Uterus (tissue), 4 donors: ENCODE data around the gene SLC25A21. TPM values are rescaled to one million over a fixed set of nuclear protein-coding genes. Genes with fewer than 3 reads are reported as not detected.

ENCODE experiments used
- DNase-seq, 2 donors: peaks; one replicate each; pipeline ENCODE4 v3.0.0-alpha.2; 2019 to 2020
- H3K27ac ChIP-seq, 2 donors: fragments of 200-600 bp; sonication (generic); 1 replicate in 1 of 2; 2 replicates in 1 of 2; pipeline ENCODE4 v1.5.1; 2016 to 2018
- H3K27me3 ChIP-seq, 2 donors: fragments of 200-600 bp; sonication (generic); one replicate each; pipeline ENCODE4 v1.5.1; 2018 to 2019; ENCODE audit warnings: control low read depth in 1 of 2
- H3K36me3 ChIP-seq, 2 donors: fragments of 200-600 bp; sonication (generic); one replicate each; pipeline ENCODE4 v1.5.1; 2019; ENCODE audit warnings: control low read depth in 1 of 2
- H3K4me1 ChIP-seq, 2 donors: fragments of 200-600 bp; sonication (generic); one replicate each; pipeline ENCODE4 v1.5.1; 2018 to 2019; ENCODE audit warnings: control low read depth in 1 of 2
- H3K4me3 ChIP-seq, 2 donors: fragments of 200-600 bp; sonication (generic); 1 replicate in 1 of 2; 2 replicates in 1 of 2; pipeline ENCODE4 v1.5.1; 2018 to 2019; ENCODE audit warnings: mild to moderate bottlenecking in 1 of 2
- H3K9me3 ChIP-seq, 2 donors: fragments of 200-600 bp; sonication (generic); one replicate each; pipeline ENCODE4 v1.5.1; 2019; ENCODE audit warnings: control low read depth in 1 of 2
- POLR2A ChIP-seq, 2 donors: fragments of 450-650 bp; IDR thresholded peaks; one replicate each; pipeline ENCODE4 v1.6.1; 2016; ENCODE audit warnings: antibody characterized with exemption in 2 of 2, mild to moderate bottlenecking in 1 of 2, moderate library complexity in 1 of 2
- intact Hi-C: fragments of 100-400 bp; cut with DNase I; formaldehyde crosslinking; loops from one replicate; pipeline ENCODE4 v1.15.1; 2023; ENCODE audit warnings: low total_unique reads
- total RNA-seq, 4 donors: library from RNA; depleted of rRNA in 3 of 4; stranded (reverse); fragments of >200 nt in 3 of 4; gene quantifications; one replicate each; pipeline versions ENCODE4 v1.1.0 to v1.2.4, GENCODE V29; 2014 to 2023
- TF ChIP-seq, protein P1 (sequence below), 4 experiments: fragments of 200-600 bp in 2 of 4; fragments of 450-650 bp in 2 of 4; sonication (generic) in 2 of 4; IDR thresholded peaks; one replicate each; pipeline ENCODE4 v1.5.1; 2016 to 2019; ENCODE audit warnings: antibody characterized with exemption in 4 of 4, mild to moderate bottlenecking in 2 of 4, moderate library complexity in 1 of 4
- donor health status: DM: yes; HTN: yes; CAD: no.

SLC25A21 gene
- total RNA-seq, 4 donors from 2014 or later = under 0.01 to 3.0 (median 2.0) TPM; not detected in 1

DNA sequence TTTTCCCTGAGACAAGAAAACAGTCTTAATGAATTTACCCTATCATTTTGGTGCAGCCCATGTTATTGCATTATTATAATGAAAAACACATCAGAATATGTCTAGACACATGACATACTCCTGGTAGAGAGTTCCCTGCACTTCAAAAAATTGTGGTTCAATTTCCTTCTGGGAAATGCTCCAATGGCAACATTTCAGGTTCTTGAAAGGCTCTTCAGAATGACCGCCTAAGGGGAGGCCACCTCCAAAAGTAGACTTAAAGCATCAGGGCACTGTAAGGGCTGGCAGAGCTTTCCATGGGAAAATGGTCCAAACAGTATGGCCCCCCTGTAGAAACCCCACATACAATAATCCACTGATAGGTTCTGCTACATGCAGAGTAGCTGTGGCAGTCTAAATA is 110.7 kb downstream of the SLC25A21 start:
- TF ChIP-seq POLR2A (IDR thresholded peaks at IDR 0.05) = no peak
- TF ChIP-seq, protein P1, sequence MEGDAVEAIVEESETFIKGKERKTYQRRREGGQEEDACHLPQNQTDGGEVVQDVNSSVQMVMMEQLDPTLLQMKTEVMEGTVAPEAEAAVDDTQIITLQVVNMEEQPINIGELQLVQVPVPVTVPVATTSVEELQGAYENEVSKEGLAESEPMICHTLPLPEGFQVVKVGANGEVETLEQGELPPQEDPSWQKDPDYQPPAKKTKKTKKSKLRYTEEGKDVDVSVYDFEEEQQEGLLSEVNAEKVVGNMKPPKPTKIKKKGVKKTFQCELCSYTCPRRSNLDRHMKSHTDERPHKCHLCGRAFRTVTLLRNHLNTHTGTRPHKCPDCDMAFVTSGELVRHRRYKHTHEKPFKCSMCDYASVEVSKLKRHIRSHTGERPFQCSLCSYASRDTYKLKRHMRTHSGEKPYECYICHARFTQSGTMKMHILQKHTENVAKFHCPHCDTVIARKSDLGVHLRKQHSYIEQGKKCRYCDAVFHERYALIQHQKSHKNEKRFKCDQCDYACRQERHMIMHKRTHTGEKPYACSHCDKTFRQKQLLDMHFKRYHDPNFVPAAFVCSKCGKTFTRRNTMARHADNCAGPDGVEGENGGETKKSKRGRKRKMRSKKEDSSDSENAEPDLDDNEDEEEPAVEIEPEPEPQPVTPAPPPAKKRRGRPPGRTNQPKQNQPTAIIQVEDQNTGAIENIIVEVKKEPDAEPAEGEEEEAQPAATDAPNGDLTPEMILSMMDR (IDR thresholded peaks at IDR 0.05) = no peak
- no peaks in the 10 kb centered on the region for H3K36me3 ChIP-seq
- H3K27me3 ChIP-seq = no peaks in the 10 kb centered on the region
- intact Hi-C loops = no loop called here
- H3K27ac ChIP-seq = no peak overlapping the region
- no peaks in the 10 kb centered on the region for H3K4me1 ChIP-seq
- no peak overlapping the region for H3K4me3 ChIP-seq
- no peaks in the 10 kb centered on the region for H3K9me3 ChIP-seq
- no peak for DNase-seq

GRCh38 chr14:37060496-37061260 is 111.7 kb downstream of the SLC25A21 start:
- Histone ChIP-seq H3K4me3 (no peak overlapping the region), H3K36me3 (no peaks in the 10 kb centered on the region), H3K27me3 (no peaks in the 10 kb centered on the region), H3K27ac (no peak overlapping the region), H3K9me3 (no peaks in the 10 kb centered on the region), H3K4me1 (no peaks in the 10 kb centered on the region)
- TF ChIP-seq POLR2A (IDR thresholded peaks at IDR 0.05) = no peak
- TF ChIP-seq, protein P1 (IDR thresholded peaks at IDR 0.05) = no peak
- intact Hi-C loops = no loop called here
- DNase-seq = no peak

DNA sequence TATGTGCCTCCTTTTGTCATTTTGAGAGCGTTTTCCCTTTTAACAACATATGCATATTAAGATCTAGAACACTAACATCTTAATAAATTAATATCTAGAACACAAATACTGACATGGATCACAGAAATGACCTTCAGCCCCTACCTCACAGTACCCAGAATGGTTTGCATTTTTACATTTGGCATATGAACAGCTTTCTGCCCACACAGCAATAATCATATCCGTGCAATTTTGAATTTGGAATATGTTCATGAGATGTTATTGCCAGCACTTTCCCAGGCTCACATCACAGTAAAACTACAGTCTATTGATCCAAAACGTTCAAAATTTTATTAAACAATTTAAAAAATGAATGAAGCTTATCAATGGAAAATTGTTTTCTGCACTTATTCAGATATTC is 114.6 kb downstream of the SLC25A21 start:
- intact Hi-C loops = no loop called here
- Histone ChIP-seq H3K4me3 (no peak overlapping the region), H3K9me3 (no peaks in the 10 kb centered on the region), H3K36me3 (no peaks in the 10 kb centered on the region), H3K27me3 (no peaks in the 10 kb centered on the region), H3K4me1 (no peaks in the 10 kb centered on the region), H3K27ac (no peak overlapping the region)
- TF ChIP-seq, protein P1 (IDR thresholded peaks at IDR 0.05) = no peak
- no peak for TF ChIP-seq POLR2A (IDR thresholded peaks at IDR 0.05)
- DNase-seq = no peak

- Histone ChIP-seq H3K36me3 (no peaks in the 10 kb centered on the region), H3K4me3 (no peak overlapping the region), H3K27me3 (no peaks in the 10 kb centered on the region), H3K9me3 (no peaks in the 10 kb centered on the region), H3K4me1 (no peaks in the 10 kb centered on the region), H3K27ac (no peak overlapping the region)
- DNase-seq = no peak
- TF ChIP-seq, protein P1 (IDR thresholded peaks at IDR 0.05) = no peak
- TF ChIP-seq POLR2A (IDR thresholded peaks at IDR 0.05) = no peak
- intact Hi-C loops = no loop called here
Measured at GRCh38 chr14:37056473-37056872, 115.9 kb downstream of the SLC25A21 start.

DNA sequence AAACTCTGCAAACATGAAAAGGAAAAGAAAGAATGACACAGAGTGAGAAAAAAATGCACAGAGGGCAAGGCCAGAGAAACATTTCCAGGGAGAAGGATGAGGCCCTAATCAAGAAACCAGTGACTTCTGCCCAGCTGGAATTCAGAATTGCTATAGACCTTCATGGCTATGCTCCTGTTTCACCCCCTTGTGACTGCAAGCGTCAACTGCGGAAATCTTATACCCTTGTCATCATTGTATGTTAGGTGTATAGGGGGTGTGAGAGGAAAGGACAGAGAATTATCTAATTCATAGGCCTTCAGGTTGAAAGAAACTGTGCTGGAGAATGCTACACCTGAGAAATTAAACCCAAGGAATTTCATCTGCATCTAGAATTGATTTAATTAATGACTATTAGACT is 117.5 kb downstream of the SLC25A21 start:
- intact Hi-C loops = no loop called here
- H3K27me3 ChIP-seq = no peaks in the 10 kb centered on the region
- no peak for DNase-seq
- H3K4me3 ChIP-seq = no peak overlapping the region
- no peaks in the 10 kb centered on the region for H3K4me1 ChIP-seq
- TF ChIP-seq, protein P1 (IDR thresholded peaks at IDR 0.05) = no peak
- TF ChIP-seq POLR2A (IDR thresholded peaks at IDR 0.05) = no peak
- no peaks in the 10 kb centered on the region for H3K9me3 ChIP-seq
- no peak overlapping the region for H3K27ac ChIP-seq
- no peaks in the 10 kb centered on the region for H3K36me3 ChIP-seq
